ENCODE measurements around the gene F3.

DNA sequence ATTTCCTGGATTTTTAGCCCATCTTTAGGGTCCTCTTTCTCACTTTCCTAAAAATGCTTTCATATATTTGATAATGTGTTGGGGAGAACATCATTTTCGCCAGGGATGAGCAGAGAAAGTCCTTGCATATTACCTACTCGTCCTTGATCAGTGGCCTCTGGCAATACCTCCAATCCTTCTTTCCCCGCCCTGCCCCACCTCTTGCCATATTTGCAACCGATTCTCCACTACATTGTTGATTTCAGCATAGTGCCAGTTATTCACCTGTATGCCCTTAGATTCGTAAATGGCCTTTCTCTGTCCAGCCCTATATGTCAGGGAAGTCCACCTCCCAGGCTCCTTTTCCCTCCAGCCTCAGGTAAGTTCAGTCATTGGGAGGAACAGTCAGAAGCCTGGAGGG is 13.5 kb upstream of the F3 start:
- no peak for TF ChIP-seq POLR2A (IDR thresholded peaks at IDR 0.05)
- TF ChIP-seq POLR2AphosphoS5 (IDR thresholded peaks at IDR 0.05), result no peak
- no peak for TF ChIP-seq CTCF (IDR thresholded peaks at IDR 0.05 in 8 of 11, conservative IDR thresholded peaks at IDR 0.05 in 3 of 11)
